ENCODE results near the gene SFMBT1.
"Not testable (repeated sequence)": the region's sequence is repeated elsewhere in the genome, so short reads cannot be mapped to it uniquely, and the experiment has no call there.

Gene SFMBT1

GRCh38 chr3:53035018-53035417 lies 10.9 kb downstream of the SFMBT1 start:
- not testable (repeated sequence) for DNase-seq

- DNase-seq = not testable (repeated sequence)
Observed at GRCh38 chr3:53034411-53034810, 11.5 kb downstream of the SFMBT1 start.

- DNase-seq = no peak
Observed at GRCh38 chr3:53032609-53033008, 13.3 kb downstream of the SFMBT1 start.

- DNase-seq = peak in 3 of 5 donors; percentile 9 to 33 (median 31)
Observed at GRCh38 chr3:53030619-53031449, 15.0 kb downstream of the SFMBT1 start.

- DNase-seq = no peak
Observed at GRCh38 chr3:53028641-53029040, 17.2 kb downstream of the SFMBT1 start.

GRCh38 chr3:53027254-53027844 lies 18.5 kb downstream of the SFMBT1 start:
- no peak for DNase-seq

GRCh38 chr3:53026382-53027162 lies 19.3 kb downstream of the SFMBT1 start:
- no peak for DNase-seq

- DNase-seq = no peak
Observed at GRCh38 chr3:53024315-53024714, 21.6 kb downstream of the SFMBT1 start.

- DNase-seq = peak in 1 of 5 donors; percentile 27
Observed at GRCh38 chr3:53023072-53023823, 22.6 kb downstream of the SFMBT1 start.

GRCh38 chr3:53022647-53023046 lies 23.2 kb downstream of the SFMBT1 start:
- DNase-seq = no peak

- no peak for DNase-seq
Observed at GRCh38 chr3:53016236-53016635, 29.6 kb downstream of the SFMBT1 start.

- DNase-seq = no peak
Observed at GRCh38 chr3:53011324-53011723, 34.5 kb downstream of the SFMBT1 start.

- no peak for DNase-seq
Observed at GRCh38 chr3:53009826-53010539, 35.9 kb downstream of the SFMBT1 start.

GRCh38 chr3:53008932-53009331 lies 36.9 kb downstream of the SFMBT1 start:
- DNase-seq = no peak

- DNase-seq = no peak
Observed at GRCh38 chr3:53005854-53006513, 39.9 kb downstream of the SFMBT1 start.

- no peak for DNase-seq
Observed at GRCh38 chr3:53005338-53005737, 40.5 kb downstream of the SFMBT1 start.

- no peak for DNase-seq
Observed at GRCh38 chr3:53003320-53003719, 42.6 kb downstream of the SFMBT1 start.

GRCh38 chr3:52998771-52999513 lies 46.9 kb downstream of the SFMBT1 start:
- DNase-seq = no peak

GRCh38 chr3:52990637-52991036 lies 55.2 kb downstream of the SFMBT1 start:
- no peak for DNase-seq

GRCh38 chr3:52986938-52987337 lies 58.9 kb downstream of the SFMBT1 start:
- DNase-seq = no peak

- DNase-seq = no peak
Observed at GRCh38 chr3:52986049-52986448, 59.8 kb downstream of the SFMBT1 start.

All from T-helper 1 cell (primary cell).